Trophoblast cell (in vitro differentiated cells and primary cell): ENCODE measurements around the gene MOV10L1.
A peak's percentile ranks its signal among the peaks of the same experiment; 100 is the strongest.

Source experiments
- DNase-seq, 2 donors: peaks; one replicate each; pipeline ENCODE4 v3.0.0-alpha.2; 2016
- H2AFZ ChIP-seq: 2 replicates; pipeline ENCODE4 v1.6.1; 2013; ENCODE audit warnings: low read length, moderate library complexity, mild to moderate bottlenecking; ENCODE audit not compliant: insufficient read depth, poor library complexity
- H2AK5ac ChIP-seq: 2 replicates; pipeline ENCODE4 v1.6.1; 2013; ENCODE audit warnings: mild to moderate bottlenecking, low read length
- H2BK120ac ChIP-seq: 2 replicates; pipeline ENCODE4 v1.6.1; 2013; ENCODE audit warnings: low read length, mild to moderate bottlenecking, moderate library complexity; ENCODE audit not compliant: insufficient read depth, poor library complexity
- H2BK12ac ChIP-seq: 2 replicates; pipeline ENCODE4 v1.6.1; 2013; ENCODE audit warnings: mild to moderate bottlenecking, low read length, moderate library complexity
- H2BK5ac ChIP-seq: 2 replicates; pipeline ENCODE4 v1.6.1; 2013; ENCODE audit warnings: low read length, low read depth, moderate library complexity, mild to moderate bottlenecking; ENCODE audit not compliant: poor library complexity
- H3K14ac ChIP-seq: 2 replicates; pipeline ENCODE4 v1.6.1; 2013; ENCODE audit warnings: mild to moderate bottlenecking, low read length
- H3K18ac ChIP-seq: 2 replicates; pipeline ENCODE4 v1.6.1; 2013; ENCODE audit warnings: mild to moderate bottlenecking, low read length
- H3K23ac ChIP-seq: 2 replicates; pipeline ENCODE4 v1.6.1; 2013; ENCODE audit warnings: low read length
- H3K27ac ChIP-seq: 2 replicates; pipeline ENCODE4 v1.5.1; 2013; ENCODE audit warnings: low read depth, mild to moderate bottlenecking, inconsistent platforms, low read length, moderate library complexity
- H3K27me3 ChIP-seq: 2 replicates; pipeline ENCODE4 v1.6.1; 2013; ENCODE audit warnings: inconsistent platforms, mild to moderate bottlenecking, low read length, moderate library complexity; ENCODE audit not compliant: insufficient read depth
- H3K36me3 ChIP-seq, 2 experiments: 1 replicate in 1 of 2; 2 replicates in 1 of 2; pipeline ENCODE4 v1.6.1; 2013; ENCODE audit warnings: low read length in 2 of 2, mild to moderate bottlenecking in 2 of 2, moderate library complexity in 1 of 2; ENCODE audit not compliant: insufficient read depth in 2 of 2, control insufficient read depth in 1 of 2
- H3K4ac ChIP-seq: 2 replicates; pipeline ENCODE4 v1.6.1; 2013; ENCODE audit warnings: low read depth, mild to moderate bottlenecking, low read length, moderate library complexity
- H3K4me1 ChIP-seq, 2 experiments: 1 replicate in 1 of 2; 2 replicates in 1 of 2; pipeline ENCODE4 v1.6.1; 2013; ENCODE audit warnings: low read length in 2 of 2, mild to moderate bottlenecking in 2 of 2, moderate library complexity in 1 of 2; ENCODE audit not compliant: insufficient read depth in 2 of 2, control insufficient read depth in 1 of 2
- H3K4me2 ChIP-seq: 2 replicates; pipeline ENCODE4 v1.6.1; 2013; ENCODE audit warnings: inconsistent platforms, mild to moderate bottlenecking, low read length, moderate library complexity
- H3K4me3 ChIP-seq: 2 replicates; pipeline ENCODE4 v1.5.1; 2013; ENCODE audit warnings: mild to moderate bottlenecking, low read depth, low read length, inconsistent platforms
- H3K79me1 ChIP-seq: one replicate; pipeline ENCODE4 v1.6.1; 2013; ENCODE audit warnings: low read length
- H3K79me2 ChIP-seq: 2 replicates; pipeline ENCODE4 v1.6.1; 2013; ENCODE audit warnings: low read length, mild to moderate bottlenecking; ENCODE audit not compliant: control insufficient read depth, insufficient read depth, poor library complexity
- H3K9ac ChIP-seq: 2 replicates; pipeline ENCODE4 v1.6.1; 2013; ENCODE audit warnings: mild to moderate bottlenecking, low read length
- H3K9me3 ChIP-seq: 2 replicates; pipeline ENCODE4 v1.6.1; 2013; ENCODE audit warnings: low read depth, mild to moderate bottlenecking, control low read depth, inconsistent platforms, low read length; ENCODE audit not compliant: insufficient read depth
- H4K12ac ChIP-seq: 2 replicates; pipeline ENCODE4 v1.6.1; 2013; ENCODE audit warnings: low read depth, mild to moderate bottlenecking, low read length, moderate library complexity
- H4K8ac ChIP-seq: 2 replicates; pipeline ENCODE4 v1.6.1; 2013; ENCODE audit warnings: low read depth, mild to moderate bottlenecking, low read length, moderate library complexity
- H4K91ac ChIP-seq: one replicate; pipeline ENCODE4 v1.6.1; 2013; ENCODE audit warnings: low read depth, mild to moderate bottlenecking, low read length, moderate library complexity
- whole genome bisulfite sequencing: extraction: QIAGEN DNeasy Blood & Tissue Kit; methylation state at CpG from one replicate; pipeline ENCODE4 v1.1.7; 2013; ENCODE audit warnings: missing lambda C conversion rate; ENCODE audit not compliant: insufficient read length, insufficient coverage; ENCODE audit errors: extremely low coverage; 5-methylcytosine and 5-hydroxymethylcytosine counted together

Gene MOV10L1

DNA sequence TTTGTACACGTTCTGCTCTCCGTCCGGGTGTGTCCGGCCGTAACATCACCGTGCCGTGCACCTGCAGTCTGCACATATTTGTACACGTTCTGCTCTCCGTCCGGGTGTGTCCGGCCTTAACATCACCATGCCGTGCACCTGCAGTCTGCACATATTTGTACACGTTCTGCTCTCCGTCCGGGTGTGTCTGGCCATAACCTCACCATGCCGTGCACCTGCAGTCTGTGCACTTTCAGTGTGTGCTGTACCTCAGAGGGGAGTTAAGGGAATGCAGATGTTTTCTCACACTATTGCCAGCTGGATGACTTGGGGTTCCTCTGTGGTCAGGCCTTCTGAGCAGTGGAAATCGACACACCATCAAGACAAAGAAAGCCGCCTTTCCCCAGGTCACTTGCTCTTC is 35.9 kb upstream of the MOV10L1 start:
- Histone ChIP-seq H3K36me3 (no peaks in the 10 kb centered on the region), H2AFZ (no peak overlapping the region), H4K91ac (no peak overlapping the region), H3K14ac (no peak overlapping the region), H3K4me3 (no peak overlapping the region), H3K27me3 (peaks cover 17% of the 10 kb centered on the region), H3K4me1 (peaks cover 0 to 4% of the 10 kb centered on the region in 2 experiments), H3K27ac (no peak overlapping the region), H4K8ac (no peak overlapping the region), H3K23ac (no peak overlapping the region), H2BK12ac (no peak overlapping the region), H3K79me2 (no peaks in the 10 kb centered on the region), H3K79me1 (no peaks in the 10 kb centered on the region), H2BK5ac (no peak overlapping the region), H2AK5ac (no peak overlapping the region), H3K4me2 (no peak overlapping the region), H4K12ac (no peak overlapping the region), H3K9me3 (peaks cover 4% of the 10 kb centered on the region), H3K18ac (no peak overlapping the region), H2BK120ac (no peak overlapping the region), H3K9ac (no peak overlapping the region), H3K4ac (no peak overlapping the region)
- no peak for DNase-seq
- no CpG with 5 or more reads among the region's 18 CpGs for WGBS

DNA sequence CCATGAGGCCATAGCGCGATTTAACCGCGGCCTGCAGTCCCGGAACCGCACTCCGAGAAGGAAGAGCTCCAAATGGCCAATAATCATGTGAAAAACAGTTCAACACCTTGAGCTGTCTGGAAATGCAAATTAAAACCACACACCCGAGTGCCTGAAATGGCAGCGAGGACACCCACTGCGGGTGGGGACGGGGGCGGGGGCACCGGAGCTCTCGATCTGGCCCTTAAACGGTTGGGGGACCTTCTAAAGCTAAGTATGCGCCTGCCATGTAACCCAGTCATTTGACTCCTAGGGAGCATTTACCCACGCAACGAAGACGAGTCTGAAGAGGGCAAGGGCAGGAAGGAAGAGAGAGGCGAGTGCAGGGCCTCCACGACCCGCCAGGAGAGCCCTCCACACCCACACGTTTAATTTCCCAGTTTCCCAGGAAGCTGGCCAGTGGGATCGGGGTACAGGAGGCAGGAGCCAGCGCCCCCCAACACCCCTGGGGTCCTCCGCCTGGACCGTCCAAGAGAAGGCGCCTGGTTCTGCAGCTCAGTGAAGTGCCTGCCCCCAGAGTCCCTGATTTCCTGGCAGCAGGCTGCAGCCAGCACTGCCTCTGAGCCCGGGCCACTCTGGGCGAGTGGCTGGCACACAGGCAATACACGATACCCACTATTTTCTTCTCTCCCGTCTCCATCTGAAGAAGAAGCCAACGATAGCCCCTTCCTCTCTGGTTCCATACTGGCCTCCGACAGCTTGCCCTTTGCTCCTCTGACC is 33.4 kb upstream of the MOV10L1 start:
- no peaks in the 10 kb centered on the region for H3K79me1 ChIP-seq
- no peak overlapping the region for H4K91ac ChIP-seq
- H3K27ac ChIP-seq: no peak overlapping the region
- peaks cover 0 to 10% of the 10 kb centered on the region in 2 experiments for H3K4me1 ChIP-seq
- H3K18ac ChIP-seq: no peak overlapping the region
- no peaks in the 10 kb centered on the region for H3K36me3 ChIP-seq
- H3K4me2 ChIP-seq: no peak overlapping the region
- H3K9me3 ChIP-seq: peaks cover 4% of the 10 kb centered on the region
- no peak overlapping the region for H2AK5ac ChIP-seq
- no peak overlapping the region for H3K23ac ChIP-seq
- H3K4ac ChIP-seq: no peak overlapping the region
- H3K14ac ChIP-seq: no peak overlapping the region
- no CpG with 5 or more reads among the region's 34 CpGs for WGBS
- no peak overlapping the region for H2BK120ac ChIP-seq
- no peak overlapping the region for H4K12ac ChIP-seq
- no peak overlapping the region for H2BK12ac ChIP-seq
- no peak overlapping the region for H3K9ac ChIP-seq
- peaks cover 20% of the 10 kb centered on the region for H3K27me3 ChIP-seq
- H4K8ac ChIP-seq: no peak overlapping the region
- H3K4me3 ChIP-seq: no peak overlapping the region
- H2AFZ ChIP-seq: no peak overlapping the region
- H2BK5ac ChIP-seq: no peak overlapping the region
- no peak for DNase-seq
- no peaks in the 10 kb centered on the region for H3K79me2 ChIP-seq

- Histone ChIP-seq H3K79me1 (no peaks in the 10 kb centered on the region), H2BK5ac (no peak overlapping the region), H3K4me2 (no peak overlapping the region), H3K4ac (no peak overlapping the region), H3K36me3 (no peaks in the 10 kb centered on the region), H2BK12ac (no peak overlapping the region), H3K27ac (no peak overlapping the region), H3K4me3 (no peak overlapping the region), H3K9me3 (peaks cover 5% of the 10 kb centered on the region), H2BK120ac (no peak overlapping the region), H2AK5ac (no peak overlapping the region), H4K12ac (no peak overlapping the region), H3K23ac (no peak overlapping the region), H3K18ac (no peak overlapping the region), H2AFZ (no peak overlapping the region), H4K91ac (no peak overlapping the region), H3K14ac (no peak overlapping the region), H3K9ac (no peak overlapping the region), H3K79me2 (no peaks in the 10 kb centered on the region), H4K8ac (no peak overlapping the region), H3K4me1 (peaks cover 0 to 10% of the 10 kb centered on the region in 2 experiments), H3K27me3 (peaks cover 20% of the 10 kb centered on the region)
- no peak for DNase-seq
- WGBS: no CpG with 5 or more reads among the region's 14 CpGs
Measured at GRCh38 chr22:50057278-50058060, 32.3 kb upstream of the MOV10L1 start.

DNA sequence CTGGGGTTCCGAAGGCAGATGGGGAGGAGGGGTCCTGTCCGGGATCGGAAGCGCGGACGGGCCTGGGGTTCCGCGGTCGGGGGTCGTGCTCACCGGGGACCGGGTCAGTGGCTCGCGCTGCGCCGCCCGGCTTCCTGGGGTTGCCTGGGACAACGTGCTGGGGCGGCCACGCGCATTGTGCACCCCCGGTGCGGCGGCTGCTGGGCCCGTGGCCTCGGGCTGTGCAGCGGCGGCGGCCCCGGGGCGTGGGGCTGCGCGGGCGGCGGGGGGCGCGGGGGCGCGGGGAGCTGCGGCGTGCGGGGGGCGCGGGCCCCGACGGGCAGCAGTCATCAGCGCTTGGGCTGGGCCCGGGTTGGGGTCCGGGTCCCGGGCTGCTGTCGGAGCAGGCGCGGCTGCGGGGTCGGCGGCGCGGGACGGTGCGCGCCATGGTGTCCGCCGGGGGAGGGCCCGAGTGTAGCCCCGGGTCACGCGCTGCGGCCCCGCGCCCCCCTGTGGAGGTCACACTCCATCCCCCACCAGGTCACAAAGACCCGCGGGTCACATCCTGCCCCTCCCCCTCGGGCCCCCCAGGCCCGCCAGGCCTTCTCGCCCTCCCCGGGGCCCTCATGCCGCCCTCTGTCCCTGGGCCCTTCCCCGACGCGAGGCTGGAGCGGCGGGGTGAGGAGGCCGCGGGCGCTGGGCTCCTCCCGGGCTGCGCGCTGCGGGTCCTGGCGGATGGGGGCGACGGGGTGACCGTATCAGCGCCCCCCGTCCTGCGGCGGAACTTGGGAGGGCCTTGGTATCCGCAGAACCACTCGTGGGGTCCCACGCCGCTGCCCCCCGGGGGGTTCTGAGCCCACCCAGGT is 31.5 kb upstream of the MOV10L1 start, which contains the start of gene TTLL8:
Gene TTLL8 (minus strand): TSS at position 238 of the 845 bp plus-strand sequence.
- H3K27ac ChIP-seq: no peak within 1 kb of the TSS
- no peak within 1 kb of the TSS for H3K23ac ChIP-seq
- DNase-seq: no peak
- peak within 1 kb of the TSS; percentile 13 for H4K91ac ChIP-seq
- WGBS: no CpG with 5 or more reads among the region's 102 CpGs
- no peak within 1 kb of the TSS for H2BK5ac ChIP-seq
- H3K79me1 ChIP-seq: no peaks in the 10 kb centered on the region
- no peak within 1 kb of the TSS for H2BK120ac ChIP-seq
- no peak within 1 kb of the TSS for H3K9ac ChIP-seq
- H3K9me3 ChIP-seq: peaks cover 5% of the 10 kb centered on the region
- H3K4me3 ChIP-seq: no peak within 1 kb of the TSS
- no peak within 1 kb of the TSS for H3K14ac ChIP-seq
- peak within 1 kb of the TSS; percentile 51 for H2BK12ac ChIP-seq
- no peak within 1 kb of the TSS for H3K4ac ChIP-seq
- no peak within 1 kb of the TSS for H2AK5ac ChIP-seq
- H3K4me1 ChIP-seq: peaks cover 0 to 10% of the 10 kb centered on the region in 2 experiments
- no peaks in the 10 kb centered on the region for H3K36me3 ChIP-seq
- H3K4me2 ChIP-seq: peak within 1 kb of the TSS; percentile 52
- H4K8ac ChIP-seq: peak within 1 kb of the TSS; percentile 49
- H3K27me3 ChIP-seq: peaks cover 20% of the 10 kb centered on the region
- no peak within 1 kb of the TSS for H3K18ac ChIP-seq
- H2AFZ ChIP-seq: no peak within 1 kb of the TSS
- H4K12ac ChIP-seq: no peak within 1 kb of the TSS
- no peaks in the 10 kb centered on the region for H3K79me2 ChIP-seq
